HepG2 (cell line): ENCODE measurements around the gene SIN3A. TPM values are rescaled to one million over a fixed set of nuclear protein-coding genes. Genes with fewer than 3 reads are reported as not detected.
A peak's percentile ranks its signal among the peaks of the same experiment; 100 is the strongest.

Experiments used
- ARID4A ChIP-seq: sonication (generic); formaldehyde crosslinking; IDR thresholded peaks from 2 replicates; pipeline ENCODE4 v1.5.0; 2020; ENCODE audit warnings: mild to moderate bottlenecking, missing genetic modification reagents, borderline replicate concordance
- CHD2 ChIP-seq: IDR thresholded peaks from 2 replicates; pipeline ENCODE4 v1.6.1; 2011; ENCODE audit warnings: low read depth, low read length, improper control_type of control experiment
- HNF1B ChIP-seq: sonication (generic); formaldehyde crosslinking; IDR thresholded peaks from 2 replicates; pipeline ENCODE4 v1.5.1; 2020; ENCODE audit warnings: mild to moderate bottlenecking, moderate library complexity, missing genetic modification reagents
- HNF4G ChIP-seq, 2 experiments: sonication (generic) in 1 of 2; formaldehyde crosslinking in 1 of 2; IDR thresholded peaks; 2 replicates each; pipeline versions ENCODE4 v1.4.0 to v1.6.1; 2011 to 2020; ENCODE audit warnings: borderline replicate concordance in 2 of 2, low read depth in 2 of 2, mild to moderate bottlenecking in 2 of 2, low read length in 1 of 2, missing genetic modification reagents in 1 of 2, moderate library complexity in 1 of 2
- HNRNPH1 ChIP-seq: fragments of 200-400 bp; formaldehyde crosslinking; optimal IDR thresholded peaks from 2 replicates; pipeline ENCODE3; 2017; ENCODE audit warnings: mild to moderate bottlenecking, low read depth, low read length
- MAZ ChIP-seq, 2 experiments: sonication (generic) in 1 of 2; formaldehyde crosslinking in 1 of 2; IDR thresholded peaks; 2 replicates each; pipeline versions ENCODE4 v1.5.0 to v1.6.1; 2012 to 2020; ENCODE audit warnings: low read depth in 2 of 2, mild to moderate bottlenecking in 2 of 2, borderline replicate concordance in 1 of 2, improper control_type of control experiment in 1 of 2, low read length in 1 of 2, missing genetic modification reagents in 1 of 2, moderate library complexity in 1 of 2
- MIER3 ChIP-seq: IDR thresholded peaks from 2 replicates; pipeline ENCODE4 v1.6.1; 2016; ENCODE audit warnings: missing compliant biosample characterization, borderline replicate concordance
- NCOA2 ChIP-seq: sonication (generic); formaldehyde crosslinking; IDR thresholded peaks from 2 replicates; pipeline ENCODE4 v1.8.0; 2022; ENCODE audit warnings: inconsistent platforms
- ZHX1 ChIP-seq: sonication (generic); formaldehyde crosslinking; IDR thresholded peaks from 2 replicates; pipeline ENCODE4 v1.8.1; 2022; ENCODE audit warnings: low read depth, mild to moderate bottlenecking, missing genetic modification reagents
- ZNF205 ChIP-seq: IDR thresholded peaks from 2 replicates; pipeline ENCODE4 v1.6.1; 2018; ENCODE audit warnings: missing biosample characterization, missing genetic modification reagents
- ZNF484 ChIP-seq: sonication (generic); formaldehyde crosslinking; IDR thresholded peaks from 2 replicates; pipeline ENCODE4 v1.5.1; 2020; ENCODE audit warnings: mild to moderate bottlenecking, low read depth, missing genetic modification reagents, borderline replicate concordance
- ZNF83 ChIP-seq: sonication (generic); formaldehyde crosslinking; IDR thresholded peaks from 2 replicates; pipeline ENCODE4 v1.4.0; 2020; ENCODE audit warnings: missing genetic modification reagents, mild to moderate bottlenecking, borderline replicate concordance
- ZSCAN21 ChIP-seq: sonication (generic); formaldehyde crosslinking; IDR thresholded peaks from 2 replicates; pipeline ENCODE4 v1.8.0; 2022; ENCODE audit warnings: mild to moderate bottlenecking, missing genetic modification reagents, moderate library complexity, borderline replicate concordance
- polyA plus RNA-seq, 8 experiments: library from polyadenylated mRNA; depleted of rRNA in 3 of 8; stranded (reverse) in 7 of 8; unstranded in 1 of 8; fragments of >200 nt; fragmentation: Illumina TruSeq in 4 of 8; extraction: Trizol in 4 of 8; gene quantifications; 2 replicates each; pipeline versions ENCODE4 v1.2.1 to v1.2.3, GENCODE V29; 2011 to 2016; ENCODE audit warnings: low read depth in 4 of 8, missing spikeins in 1 of 8, mixed read lengths in 1 of 8; ENCODE audit not compliant: insufficient read depth in 1 of 8
- total RNA-seq, 5 experiments: library from RNA; depleted of rRNA; stranded (reverse); fragments of >200 nt; fragmentation: Illumina TruSeq; extraction: Trizol; gene quantifications; 2 replicates each; pipeline ENCODE4 v1.2.3, GENCODE V29; 2016; ENCODE audit warnings: low read depth in 1 of 5
- TF ChIP-seq, protein P1 (sequence below): sonication (generic); formaldehyde crosslinking; IDR thresholded peaks from 2 replicates; pipeline ENCODE4 v1.8.0; 2022; ENCODE audit warnings: missing genetic modification reagents, mild to moderate bottlenecking, moderate library complexity, borderline replicate concordance

The SIN3A gene
- total and polyA plus RNA-seq, 2 of the 13 experiments (the other 11 are each of a cell fraction or from before 2014, with no cell fraction given): 16.1 to 28.1 TPM

DNA sequence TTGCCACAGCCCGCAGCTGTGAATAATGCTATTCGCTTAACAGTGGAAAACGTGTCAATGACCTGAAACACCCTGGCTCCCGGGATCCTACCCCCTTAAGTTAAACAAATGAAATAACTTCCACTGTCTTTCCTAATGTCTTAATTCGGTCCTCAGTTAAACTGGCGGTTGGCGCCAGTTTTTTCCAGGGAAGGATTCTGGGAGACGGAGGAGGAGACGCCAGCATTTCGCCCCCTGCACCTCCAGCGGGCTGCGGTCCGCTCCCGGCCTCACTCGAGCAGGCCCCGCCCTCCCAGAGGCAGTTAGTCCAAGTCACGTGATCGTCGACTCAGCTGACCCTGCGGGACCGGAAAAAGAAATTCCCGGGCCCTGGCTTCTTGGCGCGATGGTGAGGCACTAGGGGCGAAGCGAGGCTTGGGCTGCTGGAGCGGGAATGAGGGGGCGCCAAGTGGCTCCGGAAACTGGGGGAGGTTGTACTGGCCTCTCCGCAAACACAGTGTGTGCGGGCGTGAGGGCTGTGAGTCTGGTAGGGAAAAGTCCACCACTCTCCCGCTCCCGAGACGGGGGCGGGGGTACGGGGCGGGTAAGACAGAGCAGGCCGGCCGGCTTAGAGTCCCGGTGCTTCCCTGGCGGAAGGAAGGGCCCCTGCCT lies 115.7 kb downstream of the SIN3A start, which contains the start of gene COMMD4 (continued):
- TF ChIP-seq ZNF484 (CRISPR knock-in tag): no peak
- TF ChIP-seq ARID4A: peak; percentile 98
- TF ChIP-seq ZNF83 (CRISPR knock-in tag): peak; percentile 83; the same call in 1 of the 2 replicates
- no peak for TF ChIP-seq ZHX1 (CRISPR knock-in tag)
- peak; percentile 56; the same call in 1 of the 2 replicates for TF ChIP-seq MAZ (IDR thresholded peaks at IDR 0.05; ENCODE audit: borderline replicate concordance, low read depth, low read length)
- peak; percentile 91 for TF ChIP-seq MAZ (CRISPR knock-in tag; IDR thresholded peaks at IDR 0.05; ENCODE audit: low read depth)
- TF ChIP-seq HNF1B (CRISPR knock-in tag): peak; percentile 91; the same call in 1 of the 2 replicates
- no peak for TF ChIP-seq HNF4G (IDR thresholded peaks at IDR 0.05; ENCODE audit: borderline replicate concordance, low read depth, low read length)
- TF ChIP-seq HNF4G (CRISPR knock-in tag; IDR thresholded peaks at IDR 0.05; ENCODE audit: borderline replicate concordance, low read depth): 0 out of 2 replicates have a peak, but pooled peaks have one; percentile 41
- TF ChIP-seq, protein P1, sequence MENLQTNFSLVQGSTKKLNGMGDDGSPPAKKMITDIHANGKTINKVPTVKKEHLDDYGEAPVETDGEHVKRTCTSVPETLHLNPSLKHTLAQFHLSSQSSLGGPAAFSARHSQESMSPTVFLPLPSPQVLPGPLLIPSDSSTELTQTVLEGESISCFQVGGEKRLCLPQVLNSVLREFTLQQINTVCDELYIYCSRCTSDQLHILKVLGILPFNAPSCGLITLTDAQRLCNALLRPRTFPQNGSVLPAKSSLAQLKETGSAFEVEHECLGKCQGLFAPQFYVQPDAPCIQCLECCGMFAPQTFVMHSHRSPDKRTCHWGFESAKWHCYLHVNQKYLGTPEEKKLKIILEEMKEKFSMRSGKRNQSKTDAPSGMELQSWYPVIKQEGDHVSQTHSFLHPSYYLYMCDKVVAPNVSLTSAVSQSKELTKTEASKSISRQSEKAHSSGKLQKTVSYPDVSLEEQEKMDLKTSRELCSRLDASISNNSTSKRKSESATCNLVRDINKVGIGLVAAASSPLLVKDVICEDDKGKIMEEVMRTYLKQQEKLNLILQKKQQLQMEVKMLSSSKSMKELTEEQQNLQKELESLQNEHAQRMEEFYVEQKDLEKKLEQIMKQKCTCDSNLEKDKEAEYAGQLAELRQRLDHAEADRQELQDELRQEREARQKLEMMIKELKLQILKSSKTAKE (CRISPR knock-in tag): no peak
- TF ChIP-seq CHD2: no peak
- TF ChIP-seq ZNF205 (CRISPR knock-in tag): peak; percentile 82; the same call in 1 of the 2 replicates
- TF ChIP-seq ZSCAN21 (CRISPR knock-in tag): peak; percentile 89; the same call in 1 of the 2 replicates
- peak; percentile 65 for TF ChIP-seq NCOA2
- TF ChIP-seq HNRNPH1: no peak
- peak; percentile 80 for TF ChIP-seq MIER3 (CRISPR knock-in tag)
